Thymus (tissue), 11 donors: Measurements from ENCODE around the gene NCBP2. TPM values are rescaled to one million over a fixed set of nuclear protein-coding genes. Genes with fewer than 3 reads are reported as not detected.
A peak's percentile ranks its signal among the peaks of the same experiment; 100 is the strongest.
"Not testable (repeated sequence)": the region's sequence is repeated elsewhere in the genome, so short reads cannot be mapped to it uniquely, and the experiment has no call there.

ENCODE experiments used
- DNase-seq, 9 donors: peaks; one replicate each; pipeline ENCODE4 v3.0.0-alpha.2; 2013; ENCODE audit warnings: low spot score in 9 of 9, low read depth in 6 of 9, missing footprints in 1 of 9
- H3K27ac ChIP-seq, 2 donors: one replicate each; pipeline ENCODE4 v1.5.1; 2013; ENCODE audit warnings: control low read depth in 1 of 2, low read depth in 1 of 2, low read length in 1 of 2, mild to moderate bottlenecking in 1 of 2, moderate library complexity in 1 of 2
- H3K27me3 ChIP-seq, 2 donors: one replicate each; pipeline ENCODE4 v1.5.1; 2013; ENCODE audit warnings: low read length in 1 of 2; ENCODE audit not compliant: control insufficient read depth in 2 of 2, insufficient read depth in 1 of 2
- H3K36me3 ChIP-seq, 2 donors: one replicate each; pipeline ENCODE4 v1.5.1; 2013; ENCODE audit warnings: low read length in 1 of 2, mild to moderate bottlenecking in 1 of 2, moderate library complexity in 1 of 2; ENCODE audit not compliant: control insufficient read depth in 2 of 2, insufficient read depth in 2 of 2
- H3K4me1 ChIP-seq, 2 donors: one replicate each; pipeline ENCODE4 v1.5.1; 2013; ENCODE audit warnings: low read length in 2 of 2; ENCODE audit not compliant: control insufficient read depth in 2 of 2, insufficient read depth in 2 of 2
- H3K4me3 ChIP-seq, 2 donors: one replicate each; pipeline ENCODE4 v1.5.1; 2013; ENCODE audit warnings: low read length in 2 of 2, control low read depth in 1 of 2, mild to moderate bottlenecking in 1 of 2
- H3K9me3 ChIP-seq, 2 donors: one replicate each; pipeline ENCODE4 v1.5.1; 2013; ENCODE audit warnings: low read length in 1 of 2, mild to moderate bottlenecking in 1 of 2; ENCODE audit not compliant: control insufficient read depth in 2 of 2, insufficient read depth in 1 of 2
- WGBS: extraction: QIAGEN DNeasy Blood & Tissue Kit; methylation state at CpG from one replicate; pipeline ENCODE4 v1.1.7; 2013; 5-methylcytosine and 5-hydroxymethylcytosine counted together
- polyA plus RNA-seq: library from polyadenylated mRNA; stranded (reverse); fragments of 200-250 nt; gene quantifications from one replicate; pipeline ENCODE4 v1.2.3, GENCODE V29; 2013
- total RNA-seq: library from RNA; stranded (reverse); fragments of 120-200 nt; gene quantifications from one replicate; pipeline ENCODE4 v1.2.4, GENCODE V29; 2013
- donor health status: healthy.

The NCBP2 gene
- total and polyA plus RNA-seq, 2 donors, result 46.6 to 77.5 TPM

GRCh38 chr3:196948442-196949284, 6.3 kb upstream of the NCBP2 start:
- H3K27me3 ChIP-seq, result no peaks in the 10 kb centered on the region
- DNase-seq, result no peak
- H3K4me3 ChIP-seq, result no peak overlapping the region
- H3K9me3 ChIP-seq, result no peaks in the 10 kb centered on the region
- H3K27ac ChIP-seq, result no peak overlapping the region
- 84% methylated on average over 22 of the region's 22 CpGs for WGBS
- H3K36me3 ChIP-seq, result peaks cover 10 to 15% of the 10 kb centered on the region in 2 donors
- H3K4me1 ChIP-seq, result peaks cover 2% of the 10 kb centered on the region in 2 donors

- H3K27me3 ChIP-seq, result no peaks in the 10 kb centered on the region
- 96% methylated on average over 28 of the region's 28 CpGs for WGBS
- no peak for DNase-seq
- no peak overlapping the region for H3K27ac ChIP-seq
- H3K9me3 ChIP-seq, result no peaks in the 10 kb centered on the region
- peaks cover 7% of the 10 kb centered on the region in 2 donors for H3K4me1 ChIP-seq
- no peak overlapping the region for H3K4me3 ChIP-seq
- H3K36me3 ChIP-seq, result peaks cover 10 to 15% of the 10 kb centered on the region in 2 donors
Observed at GRCh38 chr3:196947860-196948441, 5.6 kb upstream of the NCBP2 start.

GRCh38 chr3:196947136-196947859, 5.0 kb upstream of the NCBP2 start:
- H3K4me1 ChIP-seq, result peaks cover 7% of the 10 kb centered on the region in 2 donors
- no peak for DNase-seq
- H3K27ac ChIP-seq, result no peak overlapping the region
- no peaks in the 10 kb centered on the region for H3K9me3 ChIP-seq
- WGBS, result 95% methylated on average over 10 of the region's 10 CpGs
- H3K36me3 ChIP-seq, result peaks cover 10 to 15% of the 10 kb centered on the region in 2 donors
- no peaks in the 10 kb centered on the region for H3K27me3 ChIP-seq
- no peak overlapping the region for H3K4me3 ChIP-seq

GRCh38 chr3:196944037-196944790, 1.9 kb upstream of the NCBP2 start:
- H3K4me1 ChIP-seq, result peaks cover 23 to 26% of the 10 kb centered on the region in 2 donors
- DNase-seq, H3K4me3 ChIP-seq, H3K27ac ChIP-seq, H3K9me3 ChIP-seq, H3K27me3 ChIP-seq: not testable (repeated sequence)
- WGBS, result 96% methylated on average over 14 of the region's 14 CpGs
- peaks cover 10 to 15% of the 10 kb centered on the region in 2 donors for H3K36me3 ChIP-seq

- under 1% methylated on average over 25 of the region's 25 CpGs for WGBS
- Histone ChIP-seq H3K4me3 (peak overlapping the region; percentile 87 to 97), H3K36me3 (peaks cover 13 to 22% of the 10 kb centered on the region in 2 donors), H3K27ac (peak overlapping the region; percentile 91 to 97), H3K4me1 (peaks cover 31 to 37% of the 10 kb centered on the region in 2 donors), H3K9me3 (no peaks in the 10 kb centered on the region), H3K27me3 (no peaks in the 10 kb centered on the region)
- no peak for DNase-seq
Observed at GRCh38 chr3:196942915-196943277, 568 bp upstream of the NCBP2 start.

GRCh38 chr3:196941729-196942225, 551 bp downstream of the NCBP2 start:
- peaks cover 37 to 43% of the 10 kb centered on the region in 2 donors for H3K4me1 ChIP-seq
- H3K9me3 ChIP-seq, result no peaks in the 10 kb centered on the region
- H3K27ac ChIP-seq, result peak overlapping the region; percentile 91 to 97
- peaks cover 19 to 30% of the 10 kb centered on the region in 2 donors for H3K36me3 ChIP-seq
- H3K27me3 ChIP-seq, result no peaks in the 10 kb centered on the region
- under 1% methylated on average over 31 of the region's 31 CpGs for WGBS
- peak in 7 of 9 donors; percentile 26 to 68 (median 41) for DNase-seq
- H3K4me3 ChIP-seq, result peak overlapping the region; percentile 87 to 97

- H3K9me3 ChIP-seq, result no peaks in the 10 kb centered on the region
- H3K27ac ChIP-seq, result peak overlapping the region; percentile 62 to 75
- peaks cover 35 to 55% of the 10 kb centered on the region in 2 donors for H3K36me3 ChIP-seq
- peak in 3 of 9 donors; percentile 44 to 62 (median 50) for DNase-seq
- no peaks in the 10 kb centered on the region for H3K27me3 ChIP-seq
- 15% methylated on average over 5 of the region's 5 CpGs for WGBS
- H3K4me3 ChIP-seq, result peak overlapping the region in 1 of 2 donors; percentile 3
- peaks cover 34 to 40% of the 10 kb centered on the region in 2 donors for H3K4me1 ChIP-seq
Observed at GRCh38 chr3:196938576-196938975, 3.8 kb downstream of the NCBP2 start.

GRCh38 chr3:196938124-196938523, 4.2 kb downstream of the NCBP2 start:
- DNase-seq, result no peak
- Histone ChIP-seq H3K36me3 (peaks cover 37 to 58% of the 10 kb centered on the region in 2 donors), H3K4me3 (no peak overlapping the region), H3K27ac (peak overlapping the region; percentile 27 to 38), H3K4me1 (peaks cover 30 to 37% of the 10 kb centered on the region in 2 donors), H3K27me3 (no peaks in the 10 kb centered on the region), H3K9me3 (no peaks in the 10 kb centered on the region)
- WGBS, result 83% methylated on average over 2 of the region's 2 CpGs
